Mammary epithelial cell (primary cell): ENCODE measurements around the gene AGPAT4.
"Not testable (repeated sequence)": the region's sequence is repeated elsewhere in the genome, so short reads cannot be mapped to it uniquely, and the experiment has no call there.

Experiments
- CTCF ChIP-seq, 2 donors: IDR thresholded peaks in 1 of 2; conservative IDR thresholded peaks in 1 of 2; 2 replicates each; pipeline ENCODE4 v1.5.1; 2011 to 2012; ENCODE audit warnings: inconsistent platforms in 2 of 2, low read length in 2 of 2, mild to moderate bottlenecking in 2 of 2, control low read depth in 1 of 2, low read depth in 1 of 2; ENCODE audit not compliant: insufficient read depth in 1 of 2; ENCODE audit errors: extremely low read depth in 1 of 2
- EZH2 ChIP-seq: IDR thresholded peaks from 2 replicates; pipeline ENCODE4 v1.6.1; 2012; ENCODE audit warnings: low read length, inconsistent platforms, borderline replicate concordance

- not testable (repeated sequence) for TF ChIP-seq CTCF (conservative IDR thresholded peaks at IDR 0.05 in 1 of 2, IDR thresholded peaks at IDR 0.05 in 1 of 2; ENCODE audit: extremely low read depth in 1 of 2, insufficient read depth in 1 of 2, low read depth in 1 of 2, low read length in 2 of 2); EZH2
Measured at GRCh38 chr6:161176428-161176827, 97.4 kb downstream of the AGPAT4 start.
